ENCODE results near the gene DYNLL1. TPM values are rescaled to one million over a fixed set of nuclear protein-coding genes. Genes with fewer than 3 reads are reported as not detected.

The DYNLL1 gene
- total and polyA plus RNA-seq, 2 of the 13 experiments (the other 11 are each of a cell fraction or from before 2014, with no cell fraction given), result 271 to 294 TPM

DNA sequence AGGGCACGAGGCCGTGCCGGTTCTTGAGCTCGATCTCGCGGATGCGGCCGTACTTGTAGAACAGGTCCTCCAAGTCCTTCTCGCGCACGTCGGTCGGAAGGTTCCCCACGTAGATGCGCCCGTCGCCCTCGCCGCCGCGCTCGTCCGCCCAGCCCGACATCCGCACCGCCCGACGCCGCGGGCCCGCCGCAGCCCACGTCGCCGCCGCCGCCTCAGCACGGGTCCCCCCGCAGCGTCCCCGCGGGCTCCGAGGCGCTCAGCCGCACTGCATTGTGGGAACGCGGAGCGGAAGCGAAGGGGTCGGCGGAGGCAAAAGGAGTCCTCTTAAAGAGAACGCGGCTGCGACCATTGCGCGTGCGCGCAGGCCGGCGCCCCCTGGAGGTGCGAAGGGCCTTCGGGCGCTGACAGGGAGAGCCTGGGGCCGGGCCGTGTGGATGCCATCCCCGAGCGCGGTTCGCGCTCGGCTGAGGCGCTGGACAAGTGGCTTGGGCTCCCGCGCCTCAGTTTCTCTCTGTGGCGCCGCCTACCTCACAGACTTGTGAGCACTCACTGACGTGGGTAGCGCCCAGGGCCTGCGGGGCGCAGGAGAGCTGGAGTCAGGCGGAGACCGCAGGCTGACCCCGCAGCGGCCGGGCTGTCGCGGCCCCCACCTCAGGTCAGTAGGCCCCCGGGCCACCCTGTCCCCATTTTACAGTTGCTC, 26.3 kb upstream of the DYNLL1 start, which contains the start of gene SRSF9 (continued):
- TF ChIP-seq, protein P1, sequence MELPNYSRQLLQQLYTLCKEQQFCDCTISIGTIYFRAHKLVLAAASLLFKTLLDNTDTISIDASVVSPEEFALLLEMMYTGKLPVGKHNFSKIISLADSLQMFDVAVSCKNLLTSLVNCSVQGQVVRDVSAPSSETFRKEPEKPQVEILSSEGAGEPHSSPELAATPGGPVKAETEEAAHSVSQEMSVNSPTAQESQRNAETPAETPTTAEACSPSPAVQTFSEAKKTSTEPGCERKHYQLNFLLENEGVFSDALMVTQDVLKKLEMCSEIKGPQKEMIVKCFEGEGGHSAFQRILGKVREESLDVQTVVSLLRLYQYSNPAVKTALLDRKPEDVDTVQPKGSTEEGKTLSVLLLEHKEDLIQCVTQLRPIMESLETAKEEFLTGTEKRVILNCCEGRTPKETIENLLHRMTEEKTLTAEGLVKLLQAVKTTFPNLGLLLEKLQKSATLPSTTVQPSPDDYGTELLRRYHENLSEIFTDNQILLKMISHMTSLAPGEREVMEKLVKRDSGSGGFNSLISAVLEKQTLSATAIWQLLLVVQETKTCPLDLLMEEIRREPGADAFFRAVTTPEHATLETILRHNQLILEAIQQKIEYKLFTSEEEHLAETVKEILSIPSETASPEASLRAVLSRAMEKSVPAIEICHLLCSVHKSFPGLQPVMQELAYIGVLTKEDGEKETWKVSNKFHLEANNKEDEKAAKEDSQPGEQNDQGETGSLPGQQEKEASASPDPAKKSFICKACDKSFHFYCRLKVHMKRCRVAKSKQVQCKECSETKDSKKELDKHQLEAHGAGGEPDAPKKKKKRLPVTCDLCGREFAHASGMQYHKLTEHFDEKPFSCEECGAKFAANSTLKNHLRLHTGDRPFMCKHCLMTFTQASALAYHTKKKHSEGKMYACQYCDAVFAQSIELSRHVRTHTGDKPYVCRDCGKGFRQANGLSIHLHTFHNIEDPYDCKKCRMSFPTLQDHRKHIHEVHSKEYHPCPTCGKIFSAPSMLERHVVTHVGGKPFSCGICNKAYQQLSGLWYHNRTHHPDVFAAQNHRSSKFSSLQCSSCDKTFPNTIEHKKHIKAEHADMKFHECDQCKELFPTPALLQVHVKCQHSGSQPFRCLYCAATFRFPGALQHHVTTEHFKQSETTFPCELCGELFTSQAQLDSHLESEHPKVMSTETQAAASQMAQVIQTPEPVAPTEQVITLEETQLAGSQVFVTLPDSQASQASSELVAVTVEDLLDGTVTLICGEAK (IDR thresholded peaks at IDR 0.05), result no peak
- TF ChIP-seq, protein P1 (CRISPR knock-in tag; IDR thresholded peaks at IDR 0.05), result peak; percentile 45; the same call in 1 of the 2 replicates
- TF ChIP-seq MAFK (conservative IDR thresholded peaks at IDR 0.05 in 1 of 2, IDR thresholded peaks at IDR 0.05 in 1 of 2; ENCODE audit: low read length in 2 of 2) (no peak), NFKB2 (CRISPR knock-in tag; IDR thresholded peaks at IDR 0.05; ENCODE audit: borderline replicate concordance) (peak; percentile 54; the same call in 1 of the 2 replicates), KDM5A (IDR thresholded peaks at IDR 0.05; ENCODE audit: borderline replicate concordance, low read length) (no peak), SNAPC2 (CRISPR knock-in tag; IDR thresholded peaks at IDR 0.05) (no peak), ARNT (IDR thresholded peaks at IDR 0.05) (no peak), PRMT3 (CRISPR knock-in tag; IDR thresholded peaks at IDR 0.05; ENCODE audit: borderline replicate concordance, low read depth) (no peak), ZKSCAN5 (CRISPR knock-in tag; IDR thresholded peaks at IDR 0.05) (no peak), MAZ (IDR thresholded peaks at IDR 0.05; ENCODE audit: borderline replicate concordance, low read depth, low read length) (0 out of 2 replicates have a peak, but pooled peaks have one; percentile 44), MAZ (CRISPR knock-in tag; IDR thresholded peaks at IDR 0.05; ENCODE audit: low read depth) (peak; percentile 88), ZNF260 (CRISPR knock-in tag; IDR thresholded peaks at IDR 0.05; ENCODE audit: borderline replicate concordance, low read depth) (no peak), ZSCAN22 (CRISPR knock-in tag; IDR thresholded peaks at IDR 0.05) (no peak), GTF2F1 (IDR thresholded peaks at IDR 0.05; ENCODE audit: low read length) (no peak), NCOA5 (CRISPR knock-in tag; IDR thresholded peaks at IDR 0.05) (no peak), ZNF468 (CRISPR knock-in tag; IDR thresholded peaks at IDR 0.05) (no peak), ELF1 (CRISPR knock-in tag; IDR thresholded peaks at IDR 0.05) (peak; percentile 88), ETV6 (CRISPR knock-in tag; conservative IDR thresholded peaks at IDR 0.05) (no peak), NFE2L1 (CRISPR knock-in tag; IDR thresholded peaks at IDR 0.05; ENCODE audit: borderline replicate concordance) (no peak)
- TF ChIP-seq, protein P2, sequence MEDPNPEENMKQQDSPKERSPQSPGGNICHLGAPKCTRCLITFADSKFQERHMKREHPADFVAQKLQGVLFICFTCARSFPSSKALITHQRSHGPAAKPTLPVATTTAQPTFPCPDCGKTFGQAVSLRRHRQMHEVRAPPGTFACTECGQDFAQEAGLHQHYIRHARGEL (CRISPR knock-in tag; IDR thresholded peaks at IDR 0.05), result no peak
- TF ChIP-seq, protein P3, sequence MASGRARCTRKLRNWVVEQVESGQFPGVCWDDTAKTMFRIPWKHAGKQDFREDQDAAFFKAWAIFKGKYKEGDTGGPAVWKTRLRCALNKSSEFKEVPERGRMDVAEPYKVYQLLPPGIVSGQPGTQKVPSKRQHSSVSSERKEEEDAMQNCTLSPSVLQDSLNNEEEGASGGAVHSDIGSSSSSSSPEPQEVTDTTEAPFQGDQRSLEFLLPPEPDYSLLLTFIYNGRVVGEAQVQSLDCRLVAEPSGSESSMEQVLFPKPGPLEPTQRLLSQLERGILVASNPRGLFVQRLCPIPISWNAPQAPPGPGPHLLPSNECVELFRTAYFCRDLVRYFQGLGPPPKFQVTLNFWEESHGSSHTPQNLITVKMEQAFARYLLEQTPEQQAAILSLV (CRISPR knock-in tag; IDR thresholded peaks at IDR 0.05; ENCODE audit: borderline replicate concordance), result peak; percentile 29; the same call in 1 of the 2 replicates
